GM18867 (cell line): ENCODE data around the gene SIX6.

ENCODE experiments used
- ATAC-seq: cut with Tn5 transposase; IDR thresholded peaks from one replicate; pipeline ENCODE4 v1.9.1; 2021; ENCODE audit warnings: mild to moderate bottlenecking, moderate library complexity; ENCODE audit not compliant: unreplicated experiment

The SIX6 gene

DNA sequence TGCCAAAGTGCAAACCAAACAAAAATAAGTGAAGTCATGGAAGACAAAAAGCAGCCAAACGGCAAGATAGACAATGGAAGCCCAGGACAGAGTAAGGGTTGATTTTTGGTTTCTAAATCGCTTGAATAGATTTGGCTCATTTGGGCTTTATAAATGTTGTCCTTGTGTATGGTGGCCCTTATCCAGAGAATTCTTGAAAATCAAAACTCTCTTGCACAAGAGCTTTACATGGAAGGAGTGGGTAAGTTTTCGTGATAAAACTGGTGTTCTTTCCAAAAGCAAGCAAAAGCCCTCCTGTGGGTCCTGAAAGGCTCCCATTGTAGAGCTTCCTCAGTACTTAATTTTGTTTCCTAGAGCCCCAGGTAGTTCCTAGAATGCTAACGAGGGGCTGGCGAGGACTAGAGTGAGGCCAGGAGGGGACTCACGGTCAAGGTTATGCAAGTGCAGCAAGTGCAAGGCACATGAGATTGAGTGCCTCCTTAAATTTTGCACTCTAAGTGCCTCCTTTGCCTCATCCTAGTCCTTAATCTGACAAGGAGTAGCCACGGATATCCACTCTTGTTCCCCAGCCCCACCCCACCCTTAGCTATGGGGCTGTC, 4.1 kb downstream of the SIX6 start:
- ATAC-seq: no peak

DNA sequence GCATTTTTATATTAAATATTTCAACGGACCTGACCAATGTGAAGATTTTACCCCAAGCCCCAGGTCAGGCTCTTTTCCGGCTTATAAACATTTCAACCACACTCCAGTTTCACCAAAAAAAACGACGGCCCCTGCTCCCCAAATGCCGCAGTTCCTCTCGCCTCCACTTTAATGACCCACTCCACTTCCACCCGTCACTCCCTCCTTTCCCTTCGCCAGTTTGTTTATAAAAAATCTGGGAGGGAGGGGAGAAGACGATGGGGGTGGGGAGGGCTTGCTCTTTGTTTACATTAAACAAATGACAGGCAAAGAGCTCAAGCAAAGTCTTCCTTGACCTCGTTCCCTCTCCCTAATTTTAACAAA, 5.4 kb downstream of the SIX6 start:
- no peak for ATAC-seq

- ATAC-seq: no peak
These were observed 6.0 kb downstream of the SIX6 start for GRCh38 chr14:60514741-60515491.

GRCh38 chr14:60515511-60516289, 6.8 kb downstream of the SIX6 start:
- ATAC-seq: no peak

- no peak for ATAC-seq
These were observed 23.5 kb downstream of the SIX6 start for GRCh38 chr14:60532442-60532841.

DNA sequence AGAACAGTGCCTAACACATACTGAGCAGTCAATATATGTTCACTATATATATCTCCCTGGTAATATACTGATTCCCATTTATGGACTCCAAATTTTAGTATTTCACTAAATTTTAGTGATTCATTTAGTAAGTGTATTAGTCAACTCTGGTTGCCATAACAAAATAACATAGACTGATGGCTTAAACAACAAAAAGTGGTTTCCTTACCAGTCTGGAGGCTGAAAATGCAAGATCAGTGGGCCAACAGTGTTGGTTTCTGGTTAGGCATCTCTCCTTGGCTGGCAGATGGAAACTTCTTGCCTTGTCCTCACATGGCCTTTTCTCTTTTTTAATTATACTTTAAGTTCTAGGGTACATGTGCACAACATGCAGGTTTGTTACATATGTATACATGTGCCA, 28.7 kb downstream of the SIX6 start:
- no peak for ATAC-seq

DNA sequence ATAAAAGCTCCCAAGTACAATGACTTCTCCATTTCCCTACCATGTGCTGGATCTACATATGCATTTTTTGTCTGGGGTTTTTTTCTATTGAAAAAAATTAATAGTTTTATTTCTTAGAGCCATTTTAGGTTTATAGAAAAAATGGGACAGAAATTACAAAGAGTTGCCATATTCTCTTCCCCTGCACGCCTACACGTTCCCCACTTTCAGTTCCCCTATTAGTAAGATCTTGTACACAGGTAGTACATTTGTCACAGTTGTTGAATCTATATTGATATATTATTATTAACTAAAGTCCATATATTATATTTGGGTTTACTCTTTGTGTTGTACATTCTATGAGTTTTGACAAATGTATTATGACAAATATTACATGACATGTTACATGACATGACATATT, 35.7 kb downstream of the SIX6 start:
- ATAC-seq: peak; percentile 65

GRCh38 chr14:60553808-60554207, 44.9 kb downstream of the SIX6 start:
- ATAC-seq: no peak

DNA sequence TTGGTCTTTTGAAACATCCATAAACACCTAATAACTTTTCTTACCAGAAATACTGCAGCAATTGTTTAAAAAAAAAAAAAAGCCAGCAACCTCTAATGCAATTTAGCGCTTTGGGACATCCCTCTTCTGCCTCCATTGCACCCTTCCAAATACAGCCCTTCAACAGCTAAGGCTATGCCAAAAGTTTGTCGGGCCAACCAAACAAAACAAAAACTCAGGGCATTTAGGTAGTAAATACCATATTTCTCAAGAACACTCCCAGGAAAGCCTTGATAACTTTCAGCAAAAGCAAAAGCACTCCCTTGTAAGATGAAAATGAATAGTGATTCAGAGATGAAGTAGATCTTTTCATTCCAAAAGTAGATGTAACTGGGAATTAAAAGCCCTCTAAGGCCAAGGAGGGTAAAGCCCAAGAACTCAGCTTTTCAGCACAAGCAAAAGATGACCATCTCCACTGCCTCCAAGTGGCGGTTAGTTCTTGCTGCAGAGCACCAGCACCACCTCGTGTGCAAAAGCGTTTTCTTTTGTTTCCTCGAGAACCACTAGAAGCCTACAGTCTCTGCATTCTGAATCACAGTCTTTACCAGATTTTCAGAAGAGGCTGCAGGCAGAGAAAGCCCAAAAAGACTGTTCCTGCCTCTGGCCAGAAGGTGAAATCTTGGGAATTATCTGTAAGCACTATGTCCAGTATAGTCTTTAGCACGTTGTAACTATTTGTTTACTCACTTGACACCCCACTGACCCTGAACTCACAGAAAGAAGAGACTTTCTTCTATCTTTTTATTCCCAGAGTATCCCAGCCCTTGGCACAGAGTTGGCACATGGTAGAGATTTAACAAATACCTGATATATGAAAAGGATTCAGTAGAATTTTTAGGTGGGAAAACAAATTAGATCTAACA, 53.1 kb downstream of the SIX6 start:
- peak; percentile 91 for ATAC-seq
